Stromal cell of bone marrow (primary cell): ENCODE measurements around the gene SVIL.
A peak's percentile ranks its signal among the peaks of the same experiment; 100 is the strongest.

ENCODE experiments used
- DNase-seq: peaks from one replicate; pipeline ENCODE4 v3.0.0-alpha.2; 2012; ENCODE audit warnings: low read depth

SVIL gene

DNA sequence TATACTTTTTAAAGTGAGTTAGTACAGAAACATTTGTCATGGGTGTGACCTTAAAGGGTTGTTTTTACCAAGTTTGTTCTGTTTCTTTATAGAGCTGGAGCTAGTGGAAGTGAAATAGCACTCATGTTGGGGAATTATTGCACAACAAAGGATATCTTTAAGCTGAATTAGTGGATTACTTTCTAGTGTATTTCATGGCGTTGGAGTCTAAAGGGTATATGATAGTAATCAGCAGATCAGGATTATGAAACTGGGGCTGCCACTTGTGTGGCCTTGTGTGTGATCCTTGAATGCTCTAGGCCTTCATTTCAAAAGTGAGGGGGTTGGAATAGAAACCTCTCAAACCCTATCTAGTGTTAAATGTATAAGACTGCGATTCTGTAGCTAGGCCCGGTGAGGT is 222.3 kb downstream of the SVIL start:
- DNase-seq, result no peak

DNA sequence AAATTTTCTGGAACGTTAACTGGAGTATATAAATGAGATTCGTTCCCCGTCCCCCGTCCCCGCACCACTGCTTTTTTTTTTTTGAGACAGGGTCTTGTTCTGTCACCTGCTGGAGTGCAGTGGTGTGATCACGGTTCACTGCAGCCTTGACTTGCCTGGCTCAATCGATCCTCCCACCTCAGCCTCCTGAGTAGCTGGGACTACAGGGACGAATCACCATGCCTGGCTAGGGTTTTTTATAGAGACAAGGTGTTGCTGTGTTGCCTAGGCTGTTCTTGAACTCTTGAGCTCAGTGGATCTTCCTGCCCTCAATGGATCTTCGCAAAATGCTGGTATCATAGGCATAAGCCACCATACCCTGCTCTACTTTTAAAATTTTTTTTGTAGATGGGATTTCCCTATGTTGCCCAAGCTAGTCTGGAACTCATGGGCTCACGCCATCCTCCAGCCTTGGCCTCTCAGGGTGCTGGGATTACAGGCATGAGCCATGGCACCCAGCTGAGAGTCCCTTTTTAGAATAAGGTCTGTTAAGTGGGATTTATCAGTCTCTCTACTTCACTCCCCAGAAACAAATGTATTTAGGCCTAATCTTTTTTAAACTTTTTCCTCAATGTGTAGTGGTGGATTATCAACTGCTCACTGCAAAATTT is 223.0 kb downstream of the SVIL start:
- no peak for DNase-seq

DNA sequence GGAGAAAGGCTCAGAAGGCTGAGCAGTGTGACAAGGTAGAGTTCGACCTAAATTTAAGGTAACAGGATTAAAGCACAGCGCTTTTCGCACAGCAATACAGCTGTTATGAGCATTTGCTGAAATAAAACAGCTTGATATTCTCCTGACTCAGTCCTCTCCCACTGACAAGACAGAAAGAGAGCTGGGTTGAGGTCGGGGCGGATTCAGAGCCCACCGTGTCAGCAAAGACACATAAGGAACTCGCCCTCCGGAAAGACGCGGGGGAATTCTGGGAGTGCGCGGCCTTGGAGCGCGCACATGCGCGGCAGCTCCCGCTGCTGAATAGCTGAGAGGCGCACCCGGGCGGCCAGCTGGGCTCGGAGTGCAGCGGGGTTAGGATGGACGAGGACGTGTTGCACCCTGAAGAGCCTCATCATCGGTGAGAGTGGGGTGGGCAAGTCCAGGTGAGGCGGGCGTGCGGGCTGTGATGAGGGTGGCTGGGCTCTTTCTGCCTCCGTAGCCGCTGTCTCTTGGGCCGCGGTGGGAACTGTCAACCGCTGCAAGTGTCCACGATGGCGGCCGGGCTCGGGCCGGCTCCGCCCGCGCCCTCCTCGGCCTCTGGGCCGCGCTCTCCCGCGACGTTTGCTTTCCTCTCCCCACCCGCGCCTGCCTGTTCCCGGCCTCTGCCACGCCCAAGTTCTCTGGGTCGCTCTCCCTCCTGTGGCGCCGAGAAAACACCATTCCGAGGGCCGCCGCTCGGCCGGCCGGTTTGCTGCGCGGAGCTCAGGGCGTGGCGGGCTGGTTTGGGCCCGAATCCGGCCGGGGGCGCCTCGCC is 225.3 kb downstream of the SVIL start:
- peak; percentile 44 for DNase-seq

DNA sequence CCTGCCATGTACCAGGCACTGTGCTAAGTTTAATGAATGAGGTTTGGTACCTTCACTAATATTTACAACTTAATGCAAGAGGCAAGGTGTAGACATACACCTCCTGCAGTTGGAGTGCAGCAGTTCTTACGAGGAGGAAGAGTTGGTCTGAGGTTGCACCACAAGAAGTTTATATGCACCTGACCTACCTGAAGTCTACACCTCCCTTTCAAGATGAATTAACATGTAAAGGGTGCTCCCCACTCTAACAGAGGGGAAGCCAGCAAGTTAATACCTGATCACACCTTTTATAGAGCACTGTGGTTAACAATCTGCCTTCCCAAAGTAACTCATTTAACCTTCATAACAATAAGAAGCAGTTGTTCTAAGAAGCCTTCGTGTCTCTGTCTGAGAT is 225.9 kb downstream of the SVIL start:
- no peak for DNase-seq
